SU-DHL-6 (cell line): ENCODE data around the gene PRM3.

Experiments
- H2AFZ ChIP-seq: fragments of 200-600 bp; sonication (generic); 2 replicates; pipeline ENCODE4 v1.6.1; 2014; ENCODE audit warnings: low read depth, mild to moderate bottlenecking, moderate library complexity, mixed read lengths, antibody characterized with exemption, low read length; ENCODE audit not compliant: severe bottlenecking
- H3F3A ChIP-seq: fragments of 200-600 bp; shearing (Covaris generic); 2 replicates; pipeline ENCODE4 v1.6.0; 2016; ENCODE audit warnings: antibody characterized with exemption, mild to moderate bottlenecking; ENCODE audit not compliant: insufficient read depth
- H3K27ac ChIP-seq: fragments of 200-600 bp; sonication (generic); 2 replicates; pipeline ENCODE4 v1.5.1; 2016; ENCODE audit warnings: low read depth, mild to moderate bottlenecking, low read length, moderate library complexity, mixed read lengths
- H3K27me3 ChIP-seq: fragments of 200-600 bp; sonication (generic), shearing (Covaris generic); 2 replicates; pipeline ENCODE4 v1.6.0; 2014; ENCODE audit warnings: mild to moderate bottlenecking, low read length
- H3K36me3 ChIP-seq: fragments of 200-600 bp; sonication (generic); 2 replicates; pipeline ENCODE4 v1.6.1; 2014; ENCODE audit warnings: mild to moderate bottlenecking, low read length, mixed read lengths
- H3K4me2 ChIP-seq: fragments of 300-600, 200-600 bp; shearing (Covaris generic), sonication (generic); 2 replicates; pipeline ENCODE4 v1.6.0; 2014; ENCODE audit warnings: low read length, low read depth, mild to moderate bottlenecking; ENCODE audit not compliant: poor library complexity, severe bottlenecking
- H3K4me3 ChIP-seq: fragments of 200-600 bp; sonication (generic); 2 replicates; pipeline ENCODE4 v1.5.1; 2014; ENCODE audit warnings: antibody characterized with exemption, low read length, mild to moderate bottlenecking, mixed read lengths; ENCODE audit not compliant: insufficient read depth, poor library complexity, severe bottlenecking
- H3K79me2 ChIP-seq: fragments of 200-600 bp; sonication (generic); 2 replicates; pipeline ENCODE4 v1.6.1; 2014; ENCODE audit warnings: mild to moderate bottlenecking, low read length, moderate library complexity; ENCODE audit not compliant: insufficient read depth
- H3K9ac ChIP-seq: fragments of 200-600 bp; sonication (generic); 2 replicates; pipeline ENCODE4 v1.7.0; 2014; ENCODE audit warnings: mild to moderate bottlenecking, low read length
- H3K9me2 ChIP-seq: fragments of 200-600 bp; sonication (generic); replicated peaks from 2 replicates; pipeline ENCODE4 v1.6.1; 2014; ENCODE audit warnings: low read length; ENCODE audit not compliant: insufficient read depth
- H3K9me3 ChIP-seq: fragments of 200-600 bp; sonication (generic); 2 replicates; pipeline ENCODE4 v1.6.1; 2014; ENCODE audit warnings: low read length, mixed read lengths; ENCODE audit not compliant: insufficient read depth
- H4K20me1 ChIP-seq: fragments of 200-600 bp; sonication (generic); 2 replicates; pipeline ENCODE4 v1.6.1; 2014; ENCODE audit warnings: low read depth, mild to moderate bottlenecking, antibody characterized with exemption, low read length, moderate library complexity, mixed read lengths
- CTCF ChIP-seq: fragments of 200-600 bp; sonication (generic); IDR thresholded peaks from one replicate; pipeline ENCODE4 v1.5.1; 2017; ENCODE audit warnings: antibody characterized with exemption, mild to moderate bottlenecking, low read length, moderate library complexity; ENCODE audit not compliant: insufficient read depth, poor library complexity, severe bottlenecking
- EZH2phosphoT487 ChIP-seq: fragments of 200-600 bp; sonication (generic), shearing (Covaris generic); conservative IDR thresholded peaks from 2 replicates; pipeline ENCODE4 v1.6.1; 2018; ENCODE audit warnings: mild to moderate bottlenecking, antibody characterized with exemption, low read length, moderate library complexity, mixed read lengths

Gene PRM3

GRCh38 chr16:11272921-11273720 is at the start of gene PRM3:
Gene PRM3 (minus strand): TSS chr16:11273629. CDS start chr16:11273595, 34 bp downstream.
- H3K4me2 ChIP-seq, result no peak within 1 kb of the TSS
- TF ChIP-seq CTCF (no peak), EZH2phosphoT487 (no peak)
- H3K27ac ChIP-seq, result no peak within 1 kb of the TSS
- H3K36me3 ChIP-seq, result no peaks in the 10 kb centered on the region
- no peaks in the 10 kb centered on the region for H3K79me2 ChIP-seq
- H3K9me3 ChIP-seq, result no peaks in the 10 kb centered on the region
- H3K4me3 ChIP-seq, result no peak within 1 kb of the TSS
- H3K9ac ChIP-seq, result no peak within 1 kb of the TSS
- H3K9me2 ChIP-seq, result no peaks in the 10 kb centered on the region
- no peaks in the 10 kb centered on the region for H3K27me3 ChIP-seq
- H3F3A ChIP-seq, result no peaks in the 10 kb centered on the region
- no peaks in the 10 kb centered on the region for H4K20me1 ChIP-seq
- H2AFZ ChIP-seq, result no peak within 1 kb of the TSS

GRCh38 chr16:11322823-11323222 is 49.4 kb upstream of the PRM3 start:
- no peaks in the 10 kb centered on the region for H4K20me1 ChIP-seq
- no peak for TF ChIP-seq CTCF
- no peak for TF ChIP-seq EZH2phosphoT487
- no peaks in the 10 kb centered on the region for H3K9me2 ChIP-seq
- no peaks in the 10 kb centered on the region for H3K79me2 ChIP-seq
- no peaks in the 10 kb centered on the region for H3K36me3 ChIP-seq
- no peaks in the 10 kb centered on the region for H3K27me3 ChIP-seq
- no peak overlapping the region for H2AFZ ChIP-seq
- H3K4me2 ChIP-seq, result no peak overlapping the region
- no peak overlapping the region for H3K27ac ChIP-seq
- H3K9me3 ChIP-seq, result no peaks in the 10 kb centered on the region
- H3F3A ChIP-seq, result no peaks in the 10 kb centered on the region
- no peak overlapping the region for H3K4me3 ChIP-seq
- no peak overlapping the region for H3K9ac ChIP-seq

- Histone ChIP-seq H3F3A (no peaks in the 10 kb centered on the region), H2AFZ (no peak overlapping the region), H3K36me3 (no peaks in the 10 kb centered on the region), H4K20me1 (no peaks in the 10 kb centered on the region), H3K9me2 (no peaks in the 10 kb centered on the region), H3K27ac (no peak overlapping the region), H3K79me2 (no peaks in the 10 kb centered on the region), H3K9ac (no peak overlapping the region), H3K9me3 (no peaks in the 10 kb centered on the region), H3K4me3 (no peak overlapping the region), H3K27me3 (no peaks in the 10 kb centered on the region), H3K4me2 (no peak overlapping the region)
- no peak for TF ChIP-seq EZH2phosphoT487
- TF ChIP-seq CTCF, result no peak
Observed at GRCh38 chr16:11321662-11322061, 48.2 kb upstream of the PRM3 start.
